Measurements from ENCODE around the gene TPCN2.

TPCN2 gene

GRCh38 chr11:69058511-69059270 is 10.0 kb downstream of the TPCN2 start:
- no peak for DNase-seq

DNA sequence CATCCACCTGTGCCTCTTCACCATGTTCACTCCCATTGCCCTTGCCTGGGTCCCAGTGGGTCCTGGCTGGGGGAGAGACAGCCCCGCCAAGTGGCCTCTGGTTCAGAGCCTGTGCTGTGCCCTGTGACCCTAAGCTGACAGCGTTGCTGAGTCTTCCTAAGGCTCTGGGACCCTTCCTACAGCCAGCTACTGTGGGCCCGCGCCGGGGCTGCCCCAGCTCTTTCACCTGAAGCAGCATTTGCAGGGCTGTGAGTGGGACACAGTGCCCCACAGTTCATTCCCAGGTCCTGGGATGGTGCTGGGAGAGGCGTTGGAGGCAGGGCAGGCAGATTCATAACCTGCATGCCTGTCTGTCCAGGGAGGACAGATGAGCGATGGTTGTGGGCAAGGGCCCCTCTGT is 10.7 kb downstream of the TPCN2 start:
- DNase-seq: no peak

DNA sequence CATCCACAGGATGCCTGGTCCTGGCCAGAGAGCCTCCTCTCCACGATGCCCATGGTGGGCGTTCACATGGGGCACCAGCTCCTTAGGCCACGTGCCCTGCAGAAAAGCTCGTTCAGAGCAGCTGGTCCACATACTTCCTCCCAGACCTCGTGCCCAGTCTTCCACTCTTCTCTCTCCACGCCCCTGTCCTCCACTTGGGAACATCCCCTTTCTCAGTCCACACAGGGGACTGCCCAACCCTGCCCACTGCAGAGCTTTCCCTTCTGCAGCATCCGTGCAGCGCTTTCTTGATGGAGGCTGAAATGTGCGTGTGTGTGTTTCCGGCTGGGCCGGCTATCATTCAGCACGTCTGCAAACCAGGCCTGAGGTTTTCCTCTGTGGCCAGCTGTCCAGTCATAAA is 11.3 kb downstream of the TPCN2 start:
- DNase-seq: no peak

GRCh38 chr11:69060806-69061712 is 12.3 kb downstream of the TPCN2 start:
- no peak for DNase-seq

DNA sequence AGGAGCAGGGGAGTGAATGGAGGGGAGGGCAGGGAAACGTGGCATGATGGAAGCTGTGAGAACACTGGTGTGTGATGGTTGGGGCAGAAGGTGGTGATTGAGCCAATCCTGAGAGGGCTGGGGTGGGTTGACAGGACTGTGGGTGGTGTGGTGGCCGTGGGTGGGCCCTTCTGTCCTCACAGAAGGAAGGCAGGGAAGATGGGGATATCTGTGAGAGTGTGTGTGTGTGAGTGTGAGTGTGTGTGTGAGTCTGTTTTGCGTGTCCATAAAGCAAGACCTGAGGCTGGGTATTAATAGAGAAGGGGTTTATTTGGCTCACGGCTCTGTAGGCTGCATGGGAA is 13.0 kb downstream of the TPCN2 start:
- no peak for DNase-seq

- DNase-seq: no peak
Observed at GRCh38 chr11:69062169-69062855, 13.6 kb downstream of the TPCN2 start.

- no peak for DNase-seq
Observed at GRCh38 chr11:69062873-69063651, 14.3 kb downstream of the TPCN2 start.

- DNase-seq: no peak
Observed at GRCh38 chr11:69063652-69064260, 15.0 kb downstream of the TPCN2 start.

GRCh38 chr11:69064394-69064957 is 15.7 kb downstream of the TPCN2 start:
- DNase-seq: no peak

DNA sequence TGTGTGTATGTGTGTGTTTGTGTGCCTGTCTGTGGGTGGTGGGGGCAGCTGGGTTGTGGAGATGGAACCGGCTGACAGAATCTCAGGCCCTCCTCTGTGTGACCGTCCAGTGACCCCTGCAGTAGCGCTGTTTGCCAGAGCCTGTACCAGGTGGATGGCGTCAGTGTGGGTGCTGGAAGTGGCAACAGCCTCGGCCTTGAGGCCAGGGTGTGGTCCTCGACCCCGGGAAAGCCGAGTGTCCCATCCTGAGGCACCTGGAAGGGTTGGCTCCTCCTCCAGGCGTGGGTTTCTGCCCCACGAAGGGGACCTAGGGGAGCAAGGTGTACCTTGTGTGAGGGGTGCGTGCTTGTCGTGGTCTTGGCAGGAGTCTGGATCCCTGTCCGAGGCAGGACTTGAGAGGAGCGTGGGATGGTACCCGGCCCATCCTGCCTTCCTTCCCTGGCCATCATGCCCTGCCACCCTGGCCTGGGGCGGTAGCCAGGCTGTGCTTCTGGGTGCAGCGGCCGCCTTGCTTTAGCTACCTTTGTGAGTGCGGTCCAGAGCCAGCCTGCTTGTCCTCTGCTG is 16.5 kb downstream of the TPCN2 start:
- no peak for DNase-seq

DNA sequence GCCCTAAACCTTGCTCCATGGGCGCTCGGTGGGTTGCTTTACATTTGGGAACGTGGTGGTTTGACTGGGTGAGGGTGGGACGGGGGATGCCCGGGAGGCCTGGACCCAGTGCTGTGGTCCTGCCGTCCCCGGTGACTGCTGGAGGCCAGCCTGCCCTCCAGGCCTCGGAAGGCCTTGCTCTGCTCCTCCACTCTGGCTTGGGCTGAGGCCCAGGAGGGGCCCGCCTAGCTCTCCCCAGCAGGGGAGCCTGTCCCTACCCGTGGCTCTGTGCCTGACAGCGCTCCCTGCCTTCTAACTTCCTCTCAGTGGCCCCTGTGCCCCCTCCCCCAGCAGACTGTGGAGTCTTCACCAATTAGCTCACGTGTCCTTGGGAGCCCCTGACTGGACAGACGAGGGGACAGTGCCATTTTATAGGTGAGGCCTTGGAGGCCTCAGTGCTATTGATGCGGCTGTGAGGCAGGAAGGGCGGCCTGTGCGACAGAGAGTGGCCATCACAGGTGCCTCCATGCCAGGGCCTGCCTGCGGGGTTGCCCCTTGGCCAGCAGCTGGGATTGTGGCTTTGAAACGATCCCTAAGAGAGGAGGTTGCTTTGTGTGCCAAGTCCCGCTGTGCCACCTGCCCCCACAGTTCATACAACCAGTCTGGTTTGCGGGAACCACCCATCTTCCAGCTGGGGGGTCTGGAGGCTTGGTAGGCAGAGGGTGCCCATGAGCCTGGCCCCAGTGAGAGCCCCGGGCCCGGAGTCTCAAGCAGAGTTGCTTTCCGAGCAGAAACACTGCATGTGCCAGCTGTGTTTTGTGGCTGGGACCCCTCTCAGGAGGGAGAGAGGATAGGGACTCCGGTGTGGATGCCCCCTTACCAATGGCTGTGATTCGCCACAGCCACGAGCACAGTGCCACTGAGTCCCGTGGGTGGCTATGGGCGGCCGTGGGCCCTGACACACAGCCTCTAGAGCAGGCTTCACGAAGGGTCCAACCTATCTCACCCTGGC is 17.7 kb downstream of the TPCN2 start:
- DNase-seq: no peak

GRCh38 chr11:69067200-69067599 is 18.5 kb downstream of the TPCN2 start:
- DNase-seq: no peak

GRCh38 chr11:69071086-69071800 is 22.5 kb downstream of the TPCN2 start:
- no peak for DNase-seq

DNA sequence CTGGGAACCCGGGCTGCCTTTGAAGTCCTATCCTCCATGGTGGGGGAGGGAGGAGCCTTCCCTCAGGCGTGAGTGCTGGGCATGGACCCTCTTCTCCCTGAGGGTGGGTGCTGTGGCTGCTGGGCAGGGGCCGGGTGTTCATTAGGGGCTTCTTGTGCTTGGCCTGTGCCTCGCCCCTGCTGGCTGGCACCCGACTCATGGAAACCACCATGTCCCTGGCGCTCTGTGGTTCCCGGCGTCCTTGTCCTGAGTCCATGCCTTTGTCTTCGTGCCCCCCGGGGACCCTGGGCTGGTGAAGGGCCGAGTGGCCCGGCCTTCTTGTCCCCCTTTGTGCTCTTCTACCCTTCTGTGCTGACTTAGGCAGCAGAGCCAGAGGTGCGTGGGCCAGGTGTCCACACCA is 23.2 kb downstream of the TPCN2 start:
- no peak for DNase-seq

DNA sequence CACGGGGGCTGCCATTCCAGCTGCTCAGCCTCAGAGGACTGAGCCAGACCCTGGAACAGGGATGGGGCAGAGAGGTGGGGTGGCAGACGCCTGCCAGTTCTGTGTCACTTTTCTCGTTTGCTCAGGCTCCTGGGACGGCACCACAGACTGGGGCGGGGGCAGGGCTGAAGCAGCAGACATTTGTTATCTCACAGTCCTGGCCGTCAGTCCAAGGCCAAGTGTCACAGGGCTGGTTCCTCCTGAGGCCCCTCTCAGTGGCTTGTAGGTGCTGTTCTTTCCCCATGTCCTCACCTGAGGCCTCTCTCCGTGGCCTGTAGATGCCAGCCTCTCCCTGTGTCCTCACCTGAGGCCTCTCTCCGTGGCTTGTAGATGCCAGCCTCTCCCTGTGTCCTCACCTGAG is 24.7 kb downstream of the TPCN2 start:
- no peak for DNase-seq

GRCh38 chr11:69074375-69075140 is 25.8 kb downstream of the TPCN2 start:
- DNase-seq: no peak

DNA sequence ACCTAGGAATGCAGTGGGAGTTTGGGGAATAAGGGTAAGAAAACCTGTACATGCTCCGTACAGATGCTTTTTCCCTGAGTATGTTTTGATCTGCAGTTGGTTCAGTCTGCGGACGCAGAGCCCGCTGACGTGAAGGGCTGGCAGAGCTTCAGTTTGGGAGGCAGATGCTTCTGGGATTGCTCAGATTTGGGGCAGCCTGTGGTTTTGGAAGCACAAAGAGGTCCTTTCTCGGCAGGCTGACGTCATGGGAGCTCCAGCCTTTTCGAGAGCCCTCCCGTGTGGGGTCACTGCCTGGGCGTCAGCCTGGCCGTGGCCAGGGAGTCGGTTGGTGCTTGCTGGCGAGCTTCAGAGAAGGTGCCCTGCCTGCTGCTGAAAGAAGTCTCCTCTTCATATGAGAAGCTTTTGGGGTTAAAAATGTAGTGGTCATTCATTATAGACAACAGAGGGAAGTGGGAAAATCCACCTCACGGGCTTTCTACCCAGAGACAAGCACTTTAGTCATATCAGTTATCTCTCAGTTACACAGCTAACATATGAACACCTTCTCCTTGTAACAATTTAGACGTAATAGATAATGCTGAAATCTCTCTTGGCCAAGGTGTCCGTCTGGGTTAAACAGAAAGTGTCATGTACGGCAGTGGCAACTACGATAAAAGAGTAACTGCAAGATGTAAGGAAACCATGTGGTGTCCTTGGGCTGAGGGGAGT is 26.8 kb downstream of the TPCN2 start:
- no peak for DNase-seq

- no peak for DNase-seq
Observed at GRCh38 chr11:69076129-69076791, 27.5 kb downstream of the TPCN2 start.

All from activated CD4-positive, CD25-positive, alpha-beta regulatory T cell treated with anti-CD3 and anti-CD28 coated beads, Interleukin-2, amount 50 U/mL, for 72 hours (primary cell).